GM18867 (cell line): ENCODE results near the gene ACSS2.
A peak's percentile ranks its signal among the peaks of the same experiment; 100 is the strongest.

ENCODE experiments used
- ATAC-seq: cut with Tn5 transposase; IDR thresholded peaks from one replicate; pipeline ENCODE4 v1.9.1; 2021; ENCODE audit warnings: mild to moderate bottlenecking, moderate library complexity; ENCODE audit not compliant: unreplicated experiment

Gene ACSS2

DNA sequence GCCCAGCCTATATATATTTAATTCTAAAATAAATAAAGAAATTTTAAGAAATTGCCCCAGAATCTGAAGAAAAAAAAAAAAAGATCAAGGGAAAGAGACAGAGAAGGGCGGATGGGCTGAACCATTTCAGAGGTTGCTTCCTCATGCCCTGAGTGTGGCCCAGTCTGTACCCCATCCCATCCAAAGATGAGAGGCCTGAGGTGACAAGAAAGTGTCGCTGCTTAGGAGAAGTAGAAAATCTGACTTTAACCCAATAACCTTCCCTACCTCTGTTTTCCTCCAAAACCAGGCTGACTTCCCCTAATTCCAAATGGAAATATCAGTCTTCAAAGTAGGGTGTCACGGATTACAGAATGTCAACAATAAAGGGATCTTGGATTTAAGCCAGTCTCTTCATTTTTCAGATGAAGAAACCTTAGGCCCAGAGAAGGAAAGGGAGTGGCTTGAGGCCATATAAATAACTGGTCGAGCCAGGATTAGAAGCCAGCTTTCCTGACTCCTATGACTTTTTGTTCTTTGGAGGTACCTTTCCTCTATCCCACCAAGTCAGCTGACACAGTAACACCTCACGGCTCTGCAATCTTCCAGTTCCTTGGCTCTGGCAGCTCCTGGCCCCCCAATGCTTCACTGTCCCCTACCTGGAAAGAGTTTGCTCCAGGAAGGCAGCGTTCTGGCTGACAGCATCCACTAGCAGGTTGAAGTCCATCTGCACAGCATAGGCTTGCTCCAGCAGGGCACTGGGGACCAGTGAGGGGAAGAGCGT, 69.1 kb downstream of the ACSS2 start:
- no peak for ATAC-seq

DNA sequence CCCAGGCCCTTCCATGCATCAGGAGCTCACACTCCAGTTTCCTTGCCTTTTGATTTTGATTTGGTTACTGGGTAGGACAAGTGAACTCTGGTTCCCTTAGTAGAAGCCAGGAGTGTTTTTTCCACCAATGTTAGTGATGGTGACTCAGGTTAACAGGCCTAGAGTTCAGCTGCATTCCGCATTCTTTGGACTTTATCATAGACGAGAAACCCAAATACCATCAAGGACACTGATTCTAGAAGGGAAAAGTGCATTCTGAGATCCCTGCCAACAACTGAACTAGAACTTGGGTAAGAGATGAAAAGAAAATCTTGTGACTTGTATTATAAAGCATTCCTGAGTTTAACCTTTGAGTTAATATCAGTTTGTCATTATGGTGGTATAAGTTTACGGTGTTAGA, 70.2 kb downstream of the ACSS2 start:
- ATAC-seq = no peak

DNA sequence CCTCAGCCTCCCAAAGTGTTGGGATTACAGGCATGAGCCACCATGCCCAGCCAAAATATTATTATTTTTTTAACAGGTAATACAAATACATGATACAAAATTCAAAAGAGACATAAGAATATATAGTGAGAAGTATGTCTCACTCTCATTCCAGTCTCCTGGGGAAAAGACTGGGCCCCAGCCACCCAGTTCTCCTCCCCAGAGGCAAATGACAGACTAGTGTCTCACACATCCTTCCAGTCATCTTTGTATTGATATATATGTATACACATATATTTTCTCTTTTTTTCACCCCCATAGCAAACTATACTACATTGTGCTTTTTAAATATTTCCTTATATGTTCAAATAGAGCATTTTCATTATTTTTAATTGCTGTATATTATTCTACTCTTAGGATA, 70.9 kb downstream of the ACSS2 start:
- ATAC-seq = no peak

DNA sequence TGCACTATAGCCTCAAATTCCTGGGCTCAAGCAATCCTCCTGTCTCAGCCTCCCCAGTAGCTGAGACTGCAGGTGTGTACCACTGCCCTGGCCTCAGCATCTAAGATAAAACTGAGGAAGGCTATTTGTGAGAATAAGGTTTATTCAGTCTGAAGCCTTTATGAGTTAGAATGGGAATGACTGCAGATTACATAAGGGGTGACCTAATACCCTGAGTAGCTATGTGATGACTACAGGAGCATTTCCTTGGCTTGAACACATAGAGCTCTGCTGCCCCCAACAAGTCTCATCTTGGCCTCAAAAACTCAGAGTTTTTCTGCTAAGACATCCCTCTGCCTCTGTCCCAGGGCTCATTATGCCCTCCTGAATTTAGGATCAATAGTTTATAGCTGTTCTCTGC, 71.6 kb downstream of the ACSS2 start:
- no peak for ATAC-seq

DNA sequence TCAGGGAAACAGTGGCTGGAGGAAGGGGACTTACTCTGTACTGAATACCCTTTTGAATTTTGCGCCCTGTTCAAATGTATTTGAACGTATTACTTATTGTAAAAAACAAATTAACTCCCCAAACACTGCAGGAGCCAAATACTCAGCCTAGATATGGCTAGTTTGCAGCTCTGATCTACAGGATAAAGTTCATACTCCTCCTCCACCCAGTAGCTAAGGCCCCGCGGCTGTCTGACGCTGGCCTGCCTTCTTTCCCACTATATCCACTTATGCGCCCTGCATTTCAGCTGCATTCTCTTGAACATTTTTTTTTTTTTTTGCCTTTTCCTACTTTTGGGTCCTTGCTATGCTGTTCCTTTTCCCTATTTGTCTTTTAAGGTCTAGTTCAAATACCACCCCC, 72.7 kb downstream of the ACSS2 start:
- ATAC-seq = no peak

DNA sequence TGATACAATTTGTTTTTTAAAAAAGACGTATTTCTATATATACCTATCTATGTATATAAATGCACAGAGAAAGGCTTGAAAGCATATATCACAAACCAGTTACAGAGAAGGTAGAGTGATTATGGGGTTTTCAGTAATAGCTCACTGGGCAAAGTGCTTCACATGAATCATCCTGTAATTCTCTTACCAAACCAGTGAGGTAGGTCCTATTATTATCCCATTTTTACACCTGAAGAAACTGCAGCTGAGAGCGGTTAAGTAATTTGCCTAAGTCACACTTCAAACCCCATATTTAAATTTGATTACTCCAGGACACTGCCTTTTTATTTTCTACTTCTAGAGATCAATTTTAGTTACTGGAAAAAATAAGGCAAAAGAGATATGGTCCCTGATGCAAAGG, 74.8 kb downstream of the ACSS2 start:
- no peak for ATAC-seq

DNA sequence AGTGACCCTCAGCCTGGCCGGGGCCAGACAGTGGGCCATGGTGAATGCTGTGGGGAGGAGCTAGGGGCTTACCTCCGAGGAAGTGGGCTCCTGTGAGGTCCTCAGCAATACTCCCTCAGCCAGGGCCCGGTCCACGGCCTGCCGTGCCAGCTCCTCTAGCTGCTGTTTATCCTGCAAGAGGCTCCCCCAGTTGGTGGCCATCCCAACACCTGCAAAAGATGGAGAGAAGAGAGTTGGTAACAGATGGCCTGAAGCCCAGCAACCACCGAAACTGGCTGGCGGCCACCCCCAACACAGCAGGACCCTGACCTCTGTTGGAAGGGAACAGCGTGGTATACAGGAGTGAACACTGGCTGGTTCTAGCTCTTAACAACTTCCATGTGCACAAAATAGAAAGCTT, 75.2 kb downstream of the ACSS2 start:
- ATAC-seq = no peak

DNA sequence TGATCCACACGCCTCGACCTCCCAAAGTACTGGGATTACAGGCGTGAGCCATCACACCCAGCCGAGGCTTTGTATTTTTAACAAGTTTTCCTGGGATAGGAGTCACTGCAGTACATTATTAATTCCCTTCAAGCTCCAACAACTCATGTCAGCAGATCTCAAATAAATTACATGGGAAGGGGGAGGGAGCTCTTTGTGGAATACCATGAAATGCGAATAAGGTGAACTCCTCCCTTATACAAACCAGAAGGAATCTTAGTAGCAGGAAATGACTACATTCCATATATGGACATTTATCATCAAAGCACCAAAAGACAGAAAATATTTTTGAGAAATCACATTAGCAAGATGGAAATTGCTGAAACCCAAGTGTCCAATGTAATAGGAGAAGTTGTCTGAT, 76.3 kb downstream of the ACSS2 start:
- ATAC-seq = no peak

DNA sequence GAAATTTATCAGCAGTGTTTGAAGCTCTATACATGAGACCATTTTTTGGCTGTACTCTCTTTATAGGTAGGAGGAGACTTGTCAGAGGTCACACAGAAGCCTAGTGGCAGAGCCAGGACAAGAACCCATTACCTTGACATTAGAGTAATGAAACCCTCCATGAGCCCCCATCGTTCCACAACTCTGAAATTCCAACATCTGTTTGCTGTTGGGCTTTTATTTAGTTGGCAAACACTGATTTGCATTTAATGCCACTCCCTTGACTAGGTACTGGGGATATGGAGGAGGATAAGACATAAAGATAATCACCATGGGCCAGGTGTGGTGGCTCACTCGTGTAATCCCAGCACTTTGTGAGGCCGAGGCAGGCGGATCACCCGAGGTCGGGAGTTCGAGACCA, 77.5 kb downstream of the ACSS2 start:
- ATAC-seq = no peak

DNA sequence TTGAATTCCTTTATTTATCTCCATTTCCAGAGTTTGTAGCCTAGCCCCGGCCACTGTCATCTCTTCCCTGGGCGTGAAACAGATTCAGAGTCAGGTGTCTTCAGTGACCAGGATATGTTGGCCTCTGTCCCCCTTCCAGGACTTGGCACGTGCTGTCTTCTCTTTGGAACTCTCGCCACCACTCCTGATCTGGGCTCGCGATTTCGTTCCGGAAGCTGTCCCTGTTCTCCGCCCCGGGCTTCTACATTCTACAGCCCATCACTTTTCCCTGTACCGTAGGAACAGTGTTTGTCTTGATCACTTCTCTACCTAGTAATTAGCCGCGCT, 78.5 kb downstream of the ACSS2 start:
- no peak for ATAC-seq

DNA sequence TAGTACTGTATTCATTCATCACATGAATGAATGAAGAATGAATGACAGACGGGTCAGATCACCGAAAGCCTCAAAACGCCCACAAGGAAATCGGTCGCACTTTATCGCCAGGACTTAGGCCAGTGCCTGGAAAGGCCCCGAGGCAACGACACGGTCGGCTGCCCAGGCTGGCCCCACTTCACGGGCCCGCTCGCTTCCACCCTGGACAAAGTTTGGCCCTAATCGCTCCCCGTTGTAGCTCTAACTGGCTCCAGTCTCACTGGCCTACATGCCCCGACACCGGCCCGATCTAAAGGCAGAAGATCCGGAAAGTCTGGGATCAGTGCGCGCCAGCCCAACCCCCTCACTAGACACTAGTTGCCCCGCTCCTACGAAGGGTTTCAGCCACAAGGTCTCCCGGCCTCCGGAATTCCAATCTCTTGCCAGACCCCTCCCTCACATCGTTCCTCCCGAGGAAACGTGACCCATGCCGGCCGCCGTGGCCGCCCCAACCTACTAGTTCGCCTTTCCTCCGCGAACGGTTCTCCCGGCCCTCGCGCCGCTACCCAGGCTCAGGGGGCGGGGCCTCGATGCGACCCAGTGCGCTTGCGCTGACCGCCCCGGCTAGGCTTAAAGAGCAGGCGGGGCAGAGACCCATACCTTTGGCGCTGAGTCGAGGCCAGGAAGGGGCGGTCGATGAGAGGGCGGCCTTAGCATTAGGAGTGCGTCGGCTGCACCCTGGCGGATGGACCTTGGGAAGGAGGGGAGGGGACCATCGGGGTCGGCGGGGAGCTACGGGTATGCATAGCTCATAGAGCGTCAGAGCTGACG, 79.0 kb downstream of the ACSS2 start, which contains the start of the genes GSS and MYH7B:
TSS of gene GSS (minus strand) at position 576 of the 810 bp plus-strand sequence. CDS start 3,954 bp downstream, outside the sequence.
TSS of gene MYH7B (plus strand) at position 638 of the 810 bp plus-strand sequence. CDS start 22,138 bp downstream, outside the sequence.
- peak; percentile 77 for ATAC-seq

DNA sequence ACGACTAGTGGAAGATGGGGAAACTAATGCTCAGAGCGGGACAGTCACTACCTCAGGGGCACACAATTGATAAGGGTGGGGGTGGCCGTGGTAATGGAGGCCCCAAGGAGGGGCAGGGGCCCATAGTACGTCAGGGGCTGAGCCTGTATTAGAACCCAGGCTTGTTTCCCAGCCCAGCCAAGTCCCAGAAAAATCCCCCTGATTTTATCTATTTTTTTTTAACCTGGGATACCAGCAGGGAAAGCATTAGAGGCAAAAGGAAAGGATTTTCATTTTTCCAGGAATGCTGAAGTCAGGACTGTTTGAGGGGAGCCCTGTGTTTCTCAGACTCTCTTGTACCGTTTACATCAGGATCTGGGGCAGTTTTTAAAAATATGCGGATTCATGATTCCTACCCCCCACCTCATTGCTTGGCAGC, 79.6 kb downstream of the ACSS2 start:
- ATAC-seq = no peak

DNA sequence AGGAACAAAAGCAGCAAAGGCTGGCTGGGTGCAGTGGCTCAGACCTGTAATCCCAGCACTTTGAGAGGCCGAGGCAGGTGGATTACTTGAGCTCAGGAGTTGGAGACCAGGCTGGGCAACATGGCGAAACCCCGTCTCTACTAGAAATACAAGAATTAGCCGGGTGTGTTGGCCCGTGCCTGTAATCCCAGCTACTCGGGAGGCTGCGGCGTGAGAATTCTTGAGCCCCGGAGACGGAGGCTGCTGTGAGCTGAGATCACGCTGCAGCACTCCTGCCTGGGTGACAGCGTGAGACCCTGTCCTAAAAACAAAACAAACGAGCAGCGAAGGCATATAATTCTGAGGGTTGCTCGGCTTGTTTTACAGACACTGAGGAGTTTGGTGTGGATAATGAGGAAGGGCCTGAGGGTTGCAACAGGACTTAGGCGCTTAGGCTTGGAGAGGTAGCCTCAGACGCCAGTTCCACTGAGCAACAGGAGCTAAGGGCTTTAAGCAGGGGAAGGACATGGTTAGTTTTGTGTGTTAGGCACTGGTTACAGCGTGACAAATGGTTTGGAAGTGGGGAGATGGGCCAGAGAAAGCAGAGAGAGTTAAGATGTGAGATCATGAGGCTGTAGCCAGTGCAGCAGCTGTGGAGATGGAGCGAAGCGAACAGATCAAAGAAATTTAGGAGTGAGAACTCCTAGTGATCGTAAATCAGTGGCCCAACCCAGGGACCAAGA, 80.5 kb downstream of the ACSS2 start:
- no peak for ATAC-seq

DNA sequence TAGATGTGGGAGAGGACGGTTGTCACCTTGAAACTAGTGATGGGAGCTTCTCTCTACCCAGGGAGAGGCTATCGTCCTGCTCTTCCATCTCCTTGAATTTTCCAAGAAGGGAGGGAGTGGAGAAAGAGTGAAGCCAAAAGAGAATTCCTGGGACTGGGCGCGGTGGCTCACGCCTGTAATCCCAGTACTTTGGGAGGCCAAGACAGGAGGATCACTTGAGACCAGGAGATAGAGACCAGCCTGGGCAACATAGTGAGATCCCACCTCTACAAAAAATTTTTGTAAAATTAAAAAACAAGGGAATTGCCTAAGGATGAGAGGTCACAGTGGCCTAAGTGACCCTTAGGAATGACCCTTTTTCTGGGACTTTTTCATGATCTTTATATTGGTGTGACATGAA, 88.1 kb downstream of the ACSS2 start:
- ATAC-seq = no peak

DNA sequence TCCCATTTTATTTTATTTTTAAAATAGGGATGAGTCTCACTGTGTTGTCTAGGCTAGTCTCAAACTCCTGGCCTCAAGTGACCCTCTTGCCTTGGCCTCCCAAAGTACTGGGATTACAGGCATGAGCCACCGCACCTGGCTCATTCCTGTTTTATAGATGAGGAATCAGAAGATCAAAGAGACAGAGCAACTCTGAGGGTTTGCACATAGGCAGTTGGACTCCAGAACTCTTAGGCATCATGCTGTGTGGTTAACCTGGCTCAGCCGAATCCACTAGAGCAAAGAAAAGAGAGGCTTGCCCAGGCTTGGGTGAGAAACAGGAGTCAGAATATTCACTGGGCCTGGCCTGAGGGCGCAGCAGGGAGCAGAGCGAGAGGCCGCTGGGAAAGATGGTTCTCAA, 88.6 kb downstream of the ACSS2 start:
- no peak for ATAC-seq

DNA sequence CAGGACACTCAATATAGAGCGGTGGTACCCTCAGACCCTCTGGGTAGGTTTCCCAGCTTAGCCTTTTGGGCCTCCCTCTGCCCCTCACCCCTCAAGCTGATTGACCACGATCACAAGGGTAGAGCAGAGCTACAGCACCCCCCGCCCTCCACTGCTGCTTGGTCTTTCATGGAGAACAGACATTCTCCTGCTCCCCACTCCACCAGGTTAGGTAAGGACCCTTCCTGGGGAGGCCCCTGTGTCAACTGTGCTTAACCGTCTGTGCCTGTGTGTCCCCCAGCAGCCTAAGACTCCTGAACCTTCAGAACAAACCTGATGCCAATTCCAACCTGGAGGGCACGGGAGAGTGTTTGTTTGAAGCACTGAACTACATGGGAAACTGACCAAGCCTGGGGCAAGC, 91.0 kb downstream of the ACSS2 start:
- no peak for ATAC-seq

DNA sequence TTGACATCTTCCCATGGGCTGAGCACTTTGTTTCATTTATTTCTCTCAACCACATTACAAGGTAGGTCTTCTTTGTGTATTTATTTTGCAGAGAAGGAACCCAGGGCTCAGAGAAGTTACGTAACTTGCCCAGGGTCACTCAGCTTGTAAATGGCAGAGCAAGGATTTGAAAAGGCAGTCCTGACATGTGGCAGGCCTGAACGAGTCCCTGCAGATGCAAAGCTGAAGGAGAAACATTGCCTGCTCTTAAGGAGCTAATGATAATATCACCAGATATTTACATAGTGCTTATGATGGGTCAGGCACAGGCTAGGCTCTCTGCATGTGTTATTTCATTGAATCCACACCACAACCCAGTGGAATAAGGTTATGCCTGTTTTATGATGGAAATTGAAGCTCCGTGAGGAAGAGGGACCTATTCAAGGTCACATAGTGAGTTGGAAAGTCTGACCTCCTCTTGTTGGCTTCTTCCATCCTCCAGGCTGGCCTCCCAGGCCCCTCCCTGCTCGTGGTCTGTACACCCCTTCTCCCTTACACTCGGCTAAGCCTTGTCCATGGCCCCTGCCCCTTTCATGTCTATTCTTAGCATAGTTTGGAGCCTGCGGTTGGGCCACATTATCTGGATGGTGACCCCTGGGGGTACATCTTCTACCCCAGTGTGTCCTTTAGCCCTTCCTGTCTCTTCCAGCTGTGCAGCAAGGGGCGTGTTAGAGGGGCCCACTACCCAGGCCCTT, 91.8 kb downstream of the ACSS2 start:
- ATAC-seq = no peak

DNA sequence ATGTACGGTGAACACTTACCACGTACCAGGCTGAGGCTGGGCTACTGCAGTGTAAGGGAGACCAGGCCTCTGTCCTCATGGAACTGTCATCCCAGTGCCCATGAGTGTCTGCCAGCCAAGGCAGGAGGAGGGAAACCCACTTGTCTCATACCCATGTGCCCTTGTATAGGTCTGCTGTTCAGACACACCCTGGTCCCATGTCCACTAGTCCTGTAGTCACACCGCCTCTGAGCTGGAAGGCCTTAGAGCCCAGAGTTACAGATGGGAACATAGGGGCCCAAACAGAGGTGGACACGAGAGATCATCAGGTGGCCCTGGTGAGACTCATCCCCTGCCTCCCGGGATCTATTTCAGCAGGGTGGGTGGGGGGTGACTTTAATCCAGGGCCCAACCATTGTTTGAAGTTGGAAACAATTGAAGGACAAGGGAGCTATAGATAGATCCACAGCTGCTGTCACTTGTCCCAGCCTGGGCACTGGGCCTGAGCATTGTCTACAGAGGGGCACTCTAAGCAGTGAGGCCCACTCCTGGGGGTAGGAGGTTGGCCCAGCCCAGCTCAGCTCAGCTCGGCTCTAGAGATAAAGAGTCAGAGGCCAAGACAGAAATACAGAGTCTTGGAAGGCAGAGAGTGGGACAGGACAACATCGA, 93.9 kb downstream of the ACSS2 start:
- ATAC-seq = no peak

DNA sequence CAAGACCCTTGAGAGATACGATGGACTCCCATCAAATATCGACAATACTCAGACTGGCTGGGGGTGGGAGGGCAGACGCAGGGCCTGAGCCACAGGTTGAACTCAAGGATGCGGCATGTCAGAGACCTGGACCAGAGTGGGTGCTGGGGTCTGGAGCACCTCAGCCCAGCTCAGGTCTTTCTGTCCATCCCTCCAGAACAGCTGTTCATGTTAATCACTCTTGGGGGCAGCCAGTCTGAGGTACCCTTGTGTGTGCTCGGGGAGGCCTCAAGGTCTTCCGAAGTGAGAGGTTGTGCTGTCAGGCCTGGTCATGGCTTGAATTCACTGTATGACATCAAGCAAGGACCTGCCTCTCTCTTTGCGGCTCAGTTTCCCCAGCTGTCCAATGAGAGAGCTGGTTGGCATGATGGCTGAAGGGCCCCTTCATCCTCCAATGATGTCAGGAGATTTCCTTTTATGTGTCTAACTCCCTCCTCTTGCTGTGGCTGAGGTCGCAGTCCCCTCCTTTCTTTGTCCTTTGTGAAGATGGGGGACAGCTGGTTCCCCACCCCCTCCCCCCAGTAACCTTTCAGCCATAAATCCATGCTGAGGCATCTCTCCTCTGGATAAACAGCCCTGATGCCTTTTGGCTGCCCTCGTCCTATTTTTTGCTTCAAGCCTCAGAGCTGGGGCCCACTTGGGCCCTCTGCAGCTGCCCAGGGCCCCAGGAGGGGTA, 94.6 kb downstream of the ACSS2 start:
- no peak for ATAC-seq
